Activated CD8-positive, alpha-beta T cell treated with anti-CD3 and anti-CD28 coated beads for 36 hours (primary cell): ENCODE results near the gene GRID1. TPM values are rescaled to one million over a fixed set of nuclear protein-coding genes. Genes with fewer than 3 reads are reported as not detected.

Experiments used
- ATAC-seq: fragments of 200-7000 bp; cut with Tn5 transposase; one replicate; pipeline ENCODE4 v1.10.0; 2021; ENCODE audit warnings: mild to moderate bottlenecking, moderate library complexity
- CTCF ChIA-PET: fragments of 350-600 bp; sonication (Branson Sonifier 250); formaldehyde crosslinking; loops from one replicate; lab custom pipeline; 2021; ENCODE audit warnings: antibody characterized with exemption; lab: Charles Lee
- POLR2A ChIA-PET: fragments of 350-600 bp; sonication (Branson Sonifier 250); formaldehyde crosslinking; loops from one replicate; lab custom pipeline; 2021; ENCODE audit warnings: antibody characterized with exemption; lab: Charles Lee
- DNase-seq: peaks from one replicate; pipeline ENCODE4 v3.0.0-alpha.2; 2020
- H3K27ac Mint-ChIP-seq: one replicate; pipeline ENCODE4 v1.8.0; 2021; ENCODE audit warnings: mild to moderate bottlenecking, mixed read lengths
- H3K27me3 Mint-ChIP-seq: one replicate; pipeline ENCODE4 v1.8.0; 2021; ENCODE audit warnings: mixed read lengths
- H3K36me3 Mint-ChIP-seq: one replicate; pipeline ENCODE4 v1.8.0; 2021; ENCODE audit warnings: low read depth, mixed read lengths
- H3K4me1 Mint-ChIP-seq: one replicate; pipeline ENCODE4 v1.8.0; 2021; ENCODE audit warnings: low read depth, mixed read lengths
- H3K4me3 Mint-ChIP-seq: one replicate; pipeline ENCODE4 v1.8.0; 2021; ENCODE audit warnings: mild to moderate bottlenecking, moderate library complexity, mixed read lengths
- H3K9me3 Mint-ChIP-seq: one replicate; pipeline ENCODE4 v1.8.0; 2021; ENCODE audit warnings: mixed read lengths
- CTCF ChIP-seq: fragments of 200-600 bp; IDR thresholded peaks from one replicate; pipeline ENCODE4 v1.8.0; 2022; ENCODE audit warnings: antibody characterized with exemption, mild to moderate bottlenecking
- intact Hi-C: fragments of 100-400 bp; cut with micrococcal nuclease; formaldehyde crosslinking; loops from one replicate; pipeline ENCODE4 v1.10.0; 2022
- total RNA-seq, 2 experiments: library from RNA; stranded (reverse); gene quantifications; one replicate each; pipeline ENCODE4 v1.2.3, GENCODE V29; 2021

Gene GRID1
- total RNA-seq, 2 experiments from 2014 or later, result not detected

- no peak overlapping the region for H3K4me3 Mint-ChIP-seq
- intact Hi-C loops, result no loop called here
- DNase-seq (no peak), ATAC-seq (no peak)
- TF ChIP-seq CTCF, result no peak
- POLR2A ChIA-PET, result interaction anchor here (0.8 kb wide), 1 partner anchor 1783 kb away, joined by 3 read pairs; no protein-coding TSS in a partner anchor
- no peaks in the 10 kb centered on the region for H3K9me3 Mint-ChIP-seq
- H3K27ac Mint-ChIP-seq, result no peak overlapping the region
- H3K27me3 Mint-ChIP-seq, result peaks cover 8% of the 10 kb centered on the region
- no peaks in the 10 kb centered on the region for H3K4me1 Mint-ChIP-seq
- no peaks in the 10 kb centered on the region for H3K36me3 Mint-ChIP-seq
- CTCF ChIA-PET, result no interaction called here
These were observed 306.0 kb downstream of the GRID1 start for GRCh38 chr10:86060386-86061277.

- Mint-ChIP-seq H3K27me3 (peaks cover 11% of the 10 kb centered on the region), H3K4me1 (no peaks in the 10 kb centered on the region), H3K4me3 (no peak overlapping the region), H3K36me3 (no peaks in the 10 kb centered on the region), H3K9me3 (no peaks in the 10 kb centered on the region), H3K27ac (no peak overlapping the region)
- ChIA-PET POLR2A (interaction anchor here (0.8 kb wide), 1 partner anchor 1782 kb away, joined by 3 read pairs; no protein-coding TSS in a partner anchor), CTCF (no interaction called here)
- TF ChIP-seq CTCF, result no peak
- intact Hi-C loops, result no loop called here
- no peak for DNase-seq
- ATAC-seq, result no peak
These were observed 306.7 kb downstream of the GRID1 start for GRCh38 chr10:86059892-86060291.

- H3K27me3 Mint-ChIP-seq, result peaks cover 14% of the 10 kb centered on the region
- ChIA-PET CTCF (no interaction called here), POLR2A (interaction anchor here (1.0 kb wide), 1 partner anchor 13 kb away, joined by 3 read pairs; no protein-coding TSS in a partner anchor)
- no peak for TF ChIP-seq CTCF
- no peak for ATAC-seq
- H3K9me3 Mint-ChIP-seq, result no peaks in the 10 kb centered on the region
- H3K36me3 Mint-ChIP-seq, result no peaks in the 10 kb centered on the region
- DNase-seq, result no peak
- H3K4me1 Mint-ChIP-seq, result no peaks in the 10 kb centered on the region
- H3K27ac Mint-ChIP-seq, result no peak overlapping the region
- H3K4me3 Mint-ChIP-seq, result no peak overlapping the region
- intact Hi-C loops, result no loop called here
These were observed 307.6 kb downstream of the GRID1 start for GRCh38 chr10:86058964-86059363.

GRCh38 chr10:86057708-86058107 is 308.9 kb downstream of the GRID1 start:
- H3K4me3 Mint-ChIP-seq, result no peak overlapping the region

More at GRCh38 chr10:86057708-86058107, 308.9 kb downstream of the GRID1 start:
- no peak overlapping the region for H3K27ac Mint-ChIP-seq
- no peak for TF ChIP-seq CTCF
- H3K27me3 Mint-ChIP-seq, result peaks cover 15% of the 10 kb centered on the region
- no peak for ATAC-seq
- CTCF ChIA-PET, result no interaction called here
- intact Hi-C loops, result no loop called here
- no peaks in the 10 kb centered on the region for H3K4me1 Mint-ChIP-seq
- H3K9me3 Mint-ChIP-seq, result no peaks in the 10 kb centered on the region
- DNase-seq, result no peak
- H3K36me3 Mint-ChIP-seq, result no peaks in the 10 kb centered on the region
- POLR2A ChIA-PET, result interaction anchor here (1.0 kb wide), 1 partner anchor 12 kb away, joined by 3 read pairs; no protein-coding TSS in a partner anchor
